Large intestine (tissue), 3 donors: Measurements from ENCODE around the gene DIDO1. TPM values are rescaled to one million over a fixed set of nuclear protein-coding genes. Genes with fewer than 3 reads are reported as not detected.
A peak's percentile ranks its signal among the peaks of the same experiment; 100 is the strongest.

Experiments used
- DNase-seq, 2 donors: peaks; one replicate each; pipeline versions ENCODE4 v3.0.0 to v3.0.0-alpha.2; 2013
- H3K27ac ChIP-seq: one replicate; pipeline ENCODE4 v1.5.1; 2013; ENCODE audit warnings: low read length
- H3K27me3 ChIP-seq: 2 replicates; pipeline ENCODE4 v1.6.1; 2013; ENCODE audit warnings: low read length; ENCODE audit not compliant: control insufficient read depth, insufficient read depth
- H3K36me3 ChIP-seq: 2 replicates; pipeline ENCODE4 v1.6.1; 2013; ENCODE audit warnings: low read length; ENCODE audit not compliant: control insufficient read depth, insufficient read depth
- H3K4me1 ChIP-seq: one replicate; pipeline ENCODE4 v1.6.1; 2013; ENCODE audit warnings: low read length; ENCODE audit not compliant: control insufficient read depth, insufficient read depth
- H3K4me3 ChIP-seq: one replicate; pipeline ENCODE4 v1.5.1; 2013; ENCODE audit warnings: low read length
- H3K9me3 ChIP-seq: one replicate; pipeline ENCODE4 v1.6.1; 2013; ENCODE audit warnings: mild to moderate bottlenecking, low read depth, low read length, moderate library complexity; ENCODE audit not compliant: control insufficient read depth
- WGBS: methylation state at CpG from one replicate; pipeline ENCODE4 v1.1.5; 2013; ENCODE audit warnings: low lambda C conversion rate; ENCODE audit not compliant: insufficient coverage; 5-methylcytosine and 5-hydroxymethylcytosine counted together
- polyA plus RNA-seq: library from polyadenylated mRNA; unstranded; fragments of 120-200 nt; gene quantifications from one replicate; pipeline ENCODE4 v1.2.1, GENCODE V29; 2013

DIDO1 gene
- polyA plus RNA-seq, 1 donor = 51.6 TPM

DNA sequence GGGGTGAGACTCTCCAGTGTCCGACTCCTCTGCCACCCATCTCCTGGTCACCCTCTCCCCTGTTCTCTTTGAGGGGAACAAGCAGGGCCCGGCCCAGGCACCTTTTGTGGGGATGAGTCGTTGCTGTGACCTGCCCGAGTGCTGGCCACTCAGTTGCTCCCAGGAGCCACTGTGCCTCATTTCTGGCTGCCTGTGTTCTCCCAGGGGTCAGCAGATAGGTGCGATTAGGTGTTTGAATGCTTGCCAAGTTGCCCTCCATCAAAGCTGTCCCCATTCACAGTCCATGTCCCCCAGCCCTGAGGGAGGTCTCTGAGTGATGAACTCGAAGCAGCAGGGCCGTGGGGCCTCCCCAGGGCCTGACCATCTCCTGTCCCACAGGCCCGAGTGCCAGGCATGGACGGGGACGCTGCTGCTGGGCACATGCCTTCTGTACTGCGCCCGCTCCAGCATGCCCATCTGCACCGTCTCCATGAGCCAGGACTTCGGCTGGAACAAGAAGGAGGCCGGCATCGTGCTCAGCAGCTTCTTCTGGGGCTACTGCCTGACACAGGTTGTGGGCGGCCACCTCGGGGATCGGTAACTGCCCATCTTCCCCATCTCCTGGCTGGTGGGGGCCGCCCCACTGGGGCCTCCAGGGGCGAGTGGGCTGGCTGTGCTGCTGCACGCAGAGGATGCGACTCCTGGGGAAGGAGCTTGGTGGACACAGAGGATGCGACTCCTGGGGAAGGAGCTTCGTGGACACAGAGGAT lies 30.3 kb upstream of the DIDO1 start:
- Histone ChIP-seq H3K4me1 (peaks cover 38% of the 10 kb centered on the region), H3K4me3 (no peak overlapping the region), H3K36me3 (no peaks in the 10 kb centered on the region), H3K9me3 (no peaks in the 10 kb centered on the region), H3K27me3 (no peaks in the 10 kb centered on the region), H3K27ac (no peak overlapping the region)
- WGBS = no CpG with 5 or more reads among the region's 25 CpGs
- no peak for DNase-seq

DNA sequence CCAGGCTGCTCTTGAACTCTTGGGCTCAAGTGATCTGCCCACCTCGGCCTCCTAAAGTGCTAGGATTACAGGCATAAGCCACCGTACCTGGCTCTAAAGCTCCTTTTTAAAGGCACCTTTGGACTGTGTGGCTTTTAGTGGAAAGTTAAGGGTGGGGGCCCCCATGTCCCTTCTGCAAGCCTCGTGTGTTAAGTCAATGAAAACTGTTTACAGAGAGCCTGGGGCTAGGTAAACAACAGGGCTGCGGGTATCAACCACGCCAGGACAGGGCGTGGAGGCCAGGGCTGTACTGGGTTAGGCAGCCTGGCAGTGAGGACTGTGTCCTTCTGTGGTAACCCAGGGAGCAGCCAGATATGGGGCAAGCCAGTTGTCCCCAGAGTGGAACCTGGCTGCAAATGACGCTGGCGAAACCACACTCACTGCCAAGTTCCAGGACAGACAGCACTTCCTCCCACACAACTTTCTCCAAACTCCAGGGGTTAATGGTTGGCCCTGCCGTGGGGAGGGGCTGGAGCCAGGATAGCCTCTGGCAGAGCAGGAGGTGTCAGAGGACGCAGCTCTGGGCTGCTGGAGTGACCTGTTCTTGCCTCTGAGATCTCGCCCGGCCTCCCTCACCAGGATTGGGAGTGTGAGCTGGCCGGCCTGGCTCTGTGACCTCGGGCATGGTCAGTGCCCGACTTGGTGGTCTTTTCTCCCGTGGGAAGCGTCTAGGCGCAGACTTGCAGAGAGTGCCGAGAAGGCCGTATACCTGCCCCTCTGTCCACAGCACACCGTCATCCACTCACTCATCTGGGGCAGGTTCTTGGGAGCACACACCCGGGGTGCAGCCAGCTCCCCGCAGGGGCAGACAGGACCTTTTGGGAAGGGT lies 29.4 kb upstream of the DIDO1 start:
- Histone ChIP-seq H3K4me1 (peaks cover 38% of the 10 kb centered on the region), H3K9me3 (no peaks in the 10 kb centered on the region), H3K27me3 (no peaks in the 10 kb centered on the region), H3K36me3 (peaks cover 6% of the 10 kb centered on the region), H3K4me3 (no peak overlapping the region), H3K27ac (no peak overlapping the region)
- DNase-seq = peak in 1 of 2 donors; percentile 74
- WGBS = no CpG with 5 or more reads among the region's 23 CpGs

GRCh38 chr20:62953839-62954703 lies 27.8 kb upstream of the DIDO1 start:
- peak in 1 of 2 donors; percentile 73 for DNase-seq
- peaks cover 21% of the 10 kb centered on the region for H3K36me3 ChIP-seq
- H3K4me3 ChIP-seq = peak overlapping the region; percentile 6
- H3K27me3 ChIP-seq = no peaks in the 10 kb centered on the region
- H3K9me3 ChIP-seq = no peaks in the 10 kb centered on the region
- peaks cover 38% of the 10 kb centered on the region for H3K4me1 ChIP-seq
- H3K27ac ChIP-seq = peak overlapping the region; percentile 79
- WGBS = no CpG with 5 or more reads among the region's 32 CpGs

DNA sequence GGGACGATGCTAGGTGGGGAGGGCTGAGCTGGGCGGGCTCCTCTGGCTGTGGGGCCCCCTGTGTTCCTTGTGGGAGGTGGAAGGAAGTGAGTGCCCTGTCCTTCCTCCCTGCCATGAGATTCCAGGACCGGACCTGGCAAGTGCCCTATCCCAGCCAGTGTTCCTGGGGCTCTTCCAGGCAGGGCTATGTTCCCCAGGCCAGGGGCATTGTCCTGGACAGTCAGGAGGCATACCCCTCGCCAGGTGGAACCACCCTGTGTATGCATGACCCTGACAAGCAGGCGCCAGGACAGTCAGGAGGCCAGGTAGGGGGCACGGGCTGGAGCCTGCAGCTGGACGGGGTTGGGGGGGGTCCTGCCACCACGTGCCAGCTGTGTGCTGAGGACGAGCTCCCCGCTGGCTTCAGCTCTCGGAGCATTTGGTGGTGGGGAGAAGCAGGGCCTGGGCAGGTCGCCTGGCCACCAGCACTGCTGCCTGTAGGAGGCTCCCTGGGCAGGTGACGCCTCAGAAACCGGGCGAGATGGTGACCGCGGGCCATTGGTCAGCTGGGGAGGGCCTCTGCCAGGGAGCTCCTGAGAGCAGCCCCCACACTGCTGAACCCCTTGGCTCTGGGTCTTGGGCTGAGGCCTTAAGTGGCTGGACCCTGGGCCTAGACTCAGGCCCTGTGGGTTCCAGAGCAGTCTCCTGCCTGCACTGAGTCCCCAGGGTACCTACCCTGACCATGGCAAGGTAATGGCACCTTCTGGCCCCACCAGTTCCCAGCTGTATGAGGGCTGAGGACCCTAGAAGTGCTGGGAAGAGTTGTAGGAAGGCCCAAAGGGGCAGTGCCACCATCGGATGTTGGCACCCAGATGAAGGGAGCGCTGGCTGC lies 26.9 kb upstream of the DIDO1 start:
- DNase-seq = peak in 1 of 2 donors; percentile 50
- Histone ChIP-seq H3K9me3 (no peaks in the 10 kb centered on the region), H3K27me3 (no peaks in the 10 kb centered on the region), H3K4me3 (peak overlapping the region; percentile 6), H3K27ac (peak overlapping the region; percentile 79), H3K36me3 (peaks cover 26% of the 10 kb centered on the region), H3K4me1 (peaks cover 38% of the 10 kb centered on the region)
- no CpG with 5 or more reads among the region's 19 CpGs for WGBS

GRCh38 chr20:62952373-62952967 lies 26.2 kb upstream of the DIDO1 start, which contains the start of gene SLC17A9:
Gene SLC17A9, plus strand, starts transcription at chr20:62952709. Its CDS starts 122 bp downstream, at chr20:62952831.
- WGBS = no CpG with 5 or more reads among the region's 37 CpGs
- peaks cover 32% of the 10 kb centered on the region for H3K36me3 ChIP-seq
- H3K4me1 ChIP-seq = peaks cover 38% of the 10 kb centered on the region
- no peaks in the 10 kb centered on the region for H3K27me3 ChIP-seq
- DNase-seq = peak; percentile 81 to 88
- H3K4me3 ChIP-seq = peak within 1 kb of the TSS; percentile 31
- no peaks in the 10 kb centered on the region for H3K9me3 ChIP-seq
- peak within 1 kb of the TSS; percentile 79 for H3K27ac ChIP-seq

GRCh38 chr20:62951896-62952372 lies 25.6 kb upstream of the DIDO1 start:
- Histone ChIP-seq H3K4me1 (peaks cover 38% of the 10 kb centered on the region), H3K36me3 (peaks cover 35% of the 10 kb centered on the region), H3K27me3 (no peaks in the 10 kb centered on the region), H3K9me3 (no peaks in the 10 kb centered on the region), H3K27ac (no peak overlapping the region), H3K4me3 (peak overlapping the region; percentile 31)
- WGBS = no CpG with 5 or more reads among the region's 8 CpGs
- DNase-seq = no peak

- Histone ChIP-seq H3K4me1 (peaks cover 38% of the 10 kb centered on the region), H3K9me3 (no peaks in the 10 kb centered on the region), H3K27ac (no peak overlapping the region), H3K27me3 (no peaks in the 10 kb centered on the region), H3K36me3 (peaks cover 42% of the 10 kb centered on the region), H3K4me3 (no peak overlapping the region)
- no CpG with 5 or more reads among the region's 11 CpGs for WGBS
- no peak for DNase-seq
Measured at GRCh38 chr20:62951143-62951895, 25.0 kb upstream of the DIDO1 start.

- no peak for DNase-seq
- Histone ChIP-seq H3K27ac (no peak overlapping the region), H3K4me3 (no peak overlapping the region), H3K27me3 (no peaks in the 10 kb centered on the region), H3K36me3 (peaks cover 47% of the 10 kb centered on the region), H3K4me1 (peaks cover 35% of the 10 kb centered on the region), H3K9me3 (no peaks in the 10 kb centered on the region)
- WGBS = no CpG with 5 or more reads among the region's 8 CpGs
Measured at GRCh38 chr20:62950741-62951140, 24.4 kb upstream of the DIDO1 start.
